Parathyroid adenoma (tissue), 2 donors: Measurements from ENCODE around the gene FKBP3.

Experiments
- H2AFZ ChIP-seq: fragments of 300-600 bp; sonication (generic); one replicate; pipeline ENCODE4 v1.7.0; 2017; ENCODE audit warnings: antibody characterized with exemption, mild to moderate bottlenecking
- H3K27ac ChIP-seq: fragments of 300-600 bp; sonication (generic); one replicate; pipeline ENCODE4 v1.7.0; 2017
- H3K27me3 ChIP-seq: fragments of 300-600 bp; sonication (generic); one replicate; pipeline ENCODE4 v1.7.0; 2017; ENCODE audit warnings: low read length; ENCODE audit not compliant: control insufficient read depth, insufficient read depth
- H3K36me3 ChIP-seq: fragments of 300-600 bp; sonication (generic); one replicate; pipeline ENCODE4 v1.7.0; 2017; ENCODE audit warnings: low read length; ENCODE audit not compliant: control insufficient read depth, insufficient read depth
- H3K4me1 ChIP-seq: fragments of 300-600 bp; sonication (generic); one replicate; pipeline ENCODE4 v1.7.0; 2017; ENCODE audit warnings: control low read depth
- H3K4me2 ChIP-seq: fragments of 300-600 bp; sonication (generic); one replicate; pipeline ENCODE4 v1.7.0; 2017; ENCODE audit warnings: low read length
- H3K4me3 ChIP-seq: fragments of 300-600 bp; sonication (generic); one replicate; pipeline ENCODE4 v1.7.0; 2017; ENCODE audit warnings: low read depth, low read length
- H3K79me2 ChIP-seq: fragments of 300-600 bp; sonication (generic); one replicate; pipeline ENCODE4 v1.7.0; 2017; ENCODE audit warnings: control low read depth
- H3K9ac ChIP-seq: fragments of 300-600 bp; sonication (generic); one replicate; pipeline ENCODE4 v1.7.0; 2017; ENCODE audit warnings: mild to moderate bottlenecking
- H3K9me3 ChIP-seq: fragments of 300-600 bp; sonication (generic); one replicate; pipeline ENCODE4 v1.7.0; 2017; ENCODE audit warnings: low read length; ENCODE audit not compliant: control insufficient read depth
- TF ChIP-seq, protein P1 (sequence below): fragments of 300-600 bp; sonication (generic); IDR thresholded peaks from one replicate; pipeline ENCODE4 v1.7.0; 2017; ENCODE audit warnings: antibody characterized with exemption, mild to moderate bottlenecking
- donor health status: primary hyperparathyroidism.

FKBP3 gene

DNA sequence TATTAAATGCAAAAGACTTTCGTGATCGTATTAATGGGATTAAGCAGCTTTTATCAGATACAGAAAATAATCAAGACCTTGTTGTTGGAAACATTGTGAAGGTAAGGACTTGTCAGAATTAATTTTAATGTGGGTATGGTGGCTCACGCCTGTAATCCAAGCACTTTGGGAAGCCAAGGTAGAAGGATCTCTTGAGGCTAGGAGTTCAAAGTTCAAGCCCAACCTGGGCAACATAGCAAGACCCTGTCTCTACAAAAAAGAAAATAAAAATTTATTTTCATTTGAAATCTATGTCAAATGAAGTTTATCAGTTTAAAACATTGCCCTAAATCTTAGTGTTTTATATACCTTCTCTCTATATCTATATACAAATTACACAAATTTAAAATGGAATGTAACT, 67.6 kb downstream of the FKBP3 start:
- Histone ChIP-seq H2AFZ (no peak overlapping the region), H3K9ac (no peak overlapping the region), H3K4me2 (no peak overlapping the region), H3K79me2 (peaks cover 6% of the 10 kb centered on the region), H3K27ac (no peak overlapping the region), H3K4me1 (no peaks in the 10 kb centered on the region), H3K36me3 (no peaks in the 10 kb centered on the region), H3K27me3 (no peaks in the 10 kb centered on the region), H3K9me3 (no peaks in the 10 kb centered on the region), H3K4me3 (no peak overlapping the region)
- TF ChIP-seq, protein P1, sequence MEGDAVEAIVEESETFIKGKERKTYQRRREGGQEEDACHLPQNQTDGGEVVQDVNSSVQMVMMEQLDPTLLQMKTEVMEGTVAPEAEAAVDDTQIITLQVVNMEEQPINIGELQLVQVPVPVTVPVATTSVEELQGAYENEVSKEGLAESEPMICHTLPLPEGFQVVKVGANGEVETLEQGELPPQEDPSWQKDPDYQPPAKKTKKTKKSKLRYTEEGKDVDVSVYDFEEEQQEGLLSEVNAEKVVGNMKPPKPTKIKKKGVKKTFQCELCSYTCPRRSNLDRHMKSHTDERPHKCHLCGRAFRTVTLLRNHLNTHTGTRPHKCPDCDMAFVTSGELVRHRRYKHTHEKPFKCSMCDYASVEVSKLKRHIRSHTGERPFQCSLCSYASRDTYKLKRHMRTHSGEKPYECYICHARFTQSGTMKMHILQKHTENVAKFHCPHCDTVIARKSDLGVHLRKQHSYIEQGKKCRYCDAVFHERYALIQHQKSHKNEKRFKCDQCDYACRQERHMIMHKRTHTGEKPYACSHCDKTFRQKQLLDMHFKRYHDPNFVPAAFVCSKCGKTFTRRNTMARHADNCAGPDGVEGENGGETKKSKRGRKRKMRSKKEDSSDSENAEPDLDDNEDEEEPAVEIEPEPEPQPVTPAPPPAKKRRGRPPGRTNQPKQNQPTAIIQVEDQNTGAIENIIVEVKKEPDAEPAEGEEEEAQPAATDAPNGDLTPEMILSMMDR: no peak

DNA sequence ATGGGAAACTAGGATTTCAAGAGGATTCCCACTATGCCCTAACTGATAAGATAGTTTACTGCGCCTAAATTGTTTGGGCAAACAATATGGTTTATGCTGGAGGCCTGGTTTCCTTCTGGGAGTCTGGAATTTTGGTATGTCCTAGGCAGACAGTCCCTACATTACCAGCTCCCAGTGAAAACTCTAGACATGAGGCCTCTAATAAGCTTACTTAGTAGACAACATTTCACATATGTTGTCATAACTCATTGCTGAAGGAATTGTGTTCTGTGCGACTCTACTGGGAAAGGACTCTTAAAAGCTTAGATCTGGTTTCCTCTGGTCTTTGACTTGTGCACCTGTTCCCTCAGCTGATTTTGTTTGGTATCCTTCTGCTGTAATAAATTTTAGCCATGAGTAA, 68.3 kb downstream of the FKBP3 start:
- TF ChIP-seq, protein P1: no peak
- no peaks in the 10 kb centered on the region for H3K36me3 ChIP-seq
- H3K27ac ChIP-seq: no peak overlapping the region
- no peak overlapping the region for H2AFZ ChIP-seq
- H3K4me1 ChIP-seq: no peaks in the 10 kb centered on the region
- H3K9ac ChIP-seq: no peak overlapping the region
- H3K4me2 ChIP-seq: no peak overlapping the region
- no peak overlapping the region for H3K4me3 ChIP-seq
- no peaks in the 10 kb centered on the region for H3K27me3 ChIP-seq
- H3K79me2 ChIP-seq: peaks cover 6% of the 10 kb centered on the region
- H3K9me3 ChIP-seq: no peaks in the 10 kb centered on the region
